GDM1 (cell line): ENCODE data around the gene NECTIN1.

Source experiments
- DNase-seq: peaks from one replicate; lab custom pipeline; 2025; lab: John Stamatoyannopoulos, UW

The NECTIN1 gene

GRCh38 chr11:119754656-119755355 lies 25.8 kb upstream of the NECTIN1 start:
- DNase-seq: no peak

- no peak for DNase-seq
Observed at GRCh38 chr11:119754199-119754598, 25.2 kb upstream of the NECTIN1 start.

- DNase-seq: no peak
Observed at GRCh38 chr11:119752946-119753345, 23.9 kb upstream of the NECTIN1 start.

GRCh38 chr11:119752345-119752871 lies 23.4 kb upstream of the NECTIN1 start:
- DNase-seq: no peak

- DNase-seq: no peak
Observed at GRCh38 chr11:119750056-119750455, 21.1 kb upstream of the NECTIN1 start.

- DNase-seq: no peak
Observed at GRCh38 chr11:119749006-119749565, 20.1 kb upstream of the NECTIN1 start.

- no peak for DNase-seq
Observed at GRCh38 chr11:119747868-119748660, 19.1 kb upstream of the NECTIN1 start.

- no peak for DNase-seq
Observed at GRCh38 chr11:119745776-119746535, 17.0 kb upstream of the NECTIN1 start.

GRCh38 chr11:119745112-119745511 lies 16.1 kb upstream of the NECTIN1 start:
- no peak for DNase-seq

- no peak for DNase-seq
Observed at GRCh38 chr11:119744577-119744976, 15.6 kb upstream of the NECTIN1 start.

- DNase-seq: no peak
Observed at GRCh38 chr11:119743006-119743405, 14.0 kb upstream of the NECTIN1 start.

- no peak for DNase-seq
Observed at GRCh38 chr11:119742263-119742861, 13.4 kb upstream of the NECTIN1 start.

GRCh38 chr11:119741369-119742262 lies 12.6 kb upstream of the NECTIN1 start:
- DNase-seq: no peak

GRCh38 chr11:119739975-119740374 lies 11.0 kb upstream of the NECTIN1 start:
- DNase-seq: no peak

GRCh38 chr11:119739021-119739703 lies 10.2 kb upstream of the NECTIN1 start:
- DNase-seq: no peak

- DNase-seq: no peak
Observed at GRCh38 chr11:119738059-119738439, 9.0 kb upstream of the NECTIN1 start.

- no peak for DNase-seq
Observed at GRCh38 chr11:119737366-119738058, 8.5 kb upstream of the NECTIN1 start.

GRCh38 chr11:119734788-119735187 lies 5.8 kb upstream of the NECTIN1 start:
- no peak for DNase-seq

- no peak for DNase-seq
Observed at GRCh38 chr11:119730789-119731386, 1.9 kb upstream of the NECTIN1 start.
